Ecto neural progenitor cell (in vitro differentiated cells): ENCODE data around the gene BTBD10.

ENCODE experiments used
- DNase-seq: peaks from one replicate; pipeline ENCODE4 v3.0.0-alpha.2; 2018; ENCODE audit warnings: low spot score

Gene BTBD10

GRCh38 chr11:13373216-13373615 lies 89.8 kb downstream of the BTBD10 start:
- DNase-seq: no peak

DNA sequence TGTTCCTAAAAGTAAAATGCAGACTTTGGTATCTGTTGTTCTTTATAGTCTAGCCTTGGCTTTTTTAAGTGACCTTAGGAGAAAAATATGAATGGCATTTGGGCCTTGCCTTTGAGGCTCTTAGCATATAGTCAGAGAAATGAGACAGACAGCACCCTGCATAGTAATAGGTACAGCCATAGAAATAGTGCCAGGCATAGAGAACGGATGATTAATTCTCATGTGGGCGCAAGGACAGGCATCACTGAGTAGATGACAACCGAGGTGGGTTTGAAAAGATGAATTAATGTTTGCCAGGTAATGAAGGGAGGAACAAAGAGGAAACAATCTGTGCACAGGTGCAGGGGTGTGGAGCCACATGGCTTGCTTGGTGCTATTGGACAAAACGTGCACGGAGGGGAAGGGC lies 95.0 kb downstream of the BTBD10 start:
- DNase-seq: no peak

- DNase-seq: no peak
These were observed 95.9 kb downstream of the BTBD10 start for GRCh38 chr11:13367115-13367514.

DNA sequence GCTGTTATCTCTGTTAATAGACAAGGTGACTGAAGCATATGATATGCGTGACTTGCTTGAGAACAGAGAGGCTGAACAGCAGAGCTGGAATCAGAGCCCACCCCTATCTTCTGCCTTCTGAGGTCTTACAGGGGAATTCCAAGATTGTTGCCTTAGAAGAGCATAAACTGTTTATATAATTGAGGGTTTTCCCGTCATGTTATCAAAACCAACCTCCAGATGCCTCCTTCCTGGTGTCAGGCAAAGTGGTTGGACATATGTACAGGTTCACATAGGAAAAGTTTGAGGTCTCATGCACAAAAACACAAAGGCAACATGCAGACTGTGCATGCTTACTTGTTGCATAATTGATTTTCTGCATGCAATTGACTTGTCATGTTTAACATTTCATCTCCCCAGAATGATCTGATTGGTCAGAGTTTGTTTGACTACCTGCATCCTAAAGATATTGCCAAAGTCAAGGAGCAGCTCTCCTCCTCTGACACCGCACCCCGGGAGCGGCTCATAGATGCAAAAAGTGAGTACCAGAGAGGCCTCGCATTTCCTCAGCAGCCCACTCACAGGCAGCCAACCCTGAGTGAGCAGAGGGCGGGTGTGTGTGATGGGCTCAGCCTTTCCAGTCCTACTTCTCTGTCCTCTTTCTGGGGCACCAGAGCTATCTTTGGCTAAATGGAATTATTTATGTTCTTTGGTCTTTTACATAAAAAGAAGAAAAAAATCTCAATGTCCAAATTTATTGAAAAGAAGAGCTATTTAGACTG lies 96.6 kb downstream of the BTBD10 start:
- DNase-seq: no peak

DNA sequence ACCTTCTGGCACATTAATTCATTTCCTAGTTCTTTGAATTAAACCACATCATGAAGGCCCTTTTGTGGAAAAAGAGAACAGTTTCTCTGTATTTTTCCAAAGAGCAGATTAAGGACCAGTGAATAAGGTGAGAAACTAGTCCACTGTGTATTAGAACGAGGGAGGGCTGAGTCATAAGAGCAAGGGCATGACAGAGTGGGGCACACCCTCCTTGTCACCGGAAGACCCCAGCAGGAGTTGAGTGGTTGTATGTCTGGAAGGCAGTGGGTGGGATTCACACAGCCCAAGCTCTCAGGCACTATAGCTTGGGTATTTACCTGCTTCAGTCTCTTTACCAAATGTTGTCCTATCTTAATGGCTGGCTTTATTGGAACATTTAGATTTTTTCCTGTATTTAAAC lies 98.6 kb downstream of the BTBD10 start:
- no peak for DNase-seq

- no peak for DNase-seq
These were observed 100.4 kb downstream of the BTBD10 start for GRCh38 chr11:13362596-13363109.

GRCh38 chr11:13358596-13359270 lies 104.3 kb downstream of the BTBD10 start:
- DNase-seq: no peak

DNA sequence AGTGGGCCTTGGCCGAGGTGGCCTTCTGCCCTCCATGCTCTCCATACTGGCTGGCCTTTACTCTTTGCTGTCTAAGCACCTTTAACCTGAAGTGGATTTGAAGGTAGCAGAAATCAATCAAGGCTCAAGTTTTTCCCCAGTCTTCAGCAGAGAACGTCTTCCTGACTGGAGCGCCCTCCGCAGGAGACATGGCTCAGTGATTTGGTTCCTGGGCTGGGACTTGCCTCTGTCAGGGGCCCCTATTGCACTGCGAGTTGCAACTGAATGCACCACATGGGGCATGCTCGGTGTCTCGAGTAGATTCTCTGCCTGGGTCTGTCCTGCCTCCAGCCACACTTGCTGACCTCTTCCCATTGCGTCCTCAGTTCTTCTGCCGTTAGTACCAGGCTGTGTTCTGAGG lies 105.8 kb downstream of the BTBD10 start:
- no peak for DNase-seq

DNA sequence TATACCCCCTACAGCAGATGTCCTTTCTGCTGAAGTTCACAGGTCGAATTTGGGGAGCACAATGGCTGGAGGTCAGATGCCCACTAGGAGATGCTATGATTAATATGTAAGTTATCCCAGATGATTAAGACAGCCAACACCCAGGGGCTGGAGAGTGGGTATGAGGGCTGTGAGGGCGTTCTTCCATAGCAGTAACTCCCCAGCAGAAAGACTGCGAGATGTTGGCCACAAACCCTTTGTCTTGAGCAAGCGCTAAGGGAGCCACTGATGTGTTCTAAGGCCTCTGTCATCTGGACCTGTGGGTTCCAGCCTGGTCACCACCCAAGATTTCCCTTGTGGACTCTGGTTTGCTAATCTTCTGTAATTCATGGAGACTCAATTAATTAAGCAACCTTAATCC lies 107.8 kb downstream of the BTBD10 start:
- DNase-seq: no peak

DNA sequence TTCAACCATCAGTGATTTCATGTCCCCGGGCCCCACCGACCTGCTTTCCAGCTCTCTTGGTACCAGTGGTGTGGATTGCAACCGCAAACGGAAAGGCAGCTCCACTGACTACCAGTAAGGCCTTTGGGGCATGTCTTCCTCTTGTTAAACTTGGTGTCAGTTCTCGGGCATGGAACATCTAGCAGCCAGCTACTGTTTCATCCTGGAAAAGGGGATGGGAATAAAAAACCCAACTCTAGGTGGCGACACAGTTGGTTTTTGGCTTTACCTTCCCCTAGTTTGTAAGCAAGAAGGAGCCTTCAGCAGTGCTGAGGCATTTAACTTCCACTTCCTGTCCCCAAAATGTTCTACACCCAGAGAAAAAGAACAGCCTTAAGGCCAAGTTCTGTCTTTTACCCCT lies 108.7 kb downstream of the BTBD10 start:
- no peak for DNase-seq

DNA sequence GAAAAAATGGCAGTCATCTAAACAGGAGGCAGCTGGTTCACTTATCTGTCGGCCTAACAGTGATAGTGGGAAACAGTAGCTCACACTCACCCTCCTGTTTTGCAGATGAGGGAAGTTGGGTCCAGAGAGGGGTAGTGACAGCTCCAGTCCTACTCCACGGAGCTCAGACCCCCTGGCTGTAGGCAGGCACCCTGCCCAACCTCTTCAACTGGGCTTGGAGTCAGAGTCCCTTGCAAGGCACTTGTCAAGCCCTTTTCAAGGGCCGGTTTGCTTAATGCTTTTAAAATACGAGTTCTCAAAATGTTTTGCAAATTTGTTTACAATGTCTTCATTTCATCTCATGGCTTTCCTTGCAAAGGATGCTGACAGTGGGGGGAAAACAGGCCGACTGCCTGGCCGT lies 110.3 kb downstream of the BTBD10 start:
- DNase-seq: no peak

DNA sequence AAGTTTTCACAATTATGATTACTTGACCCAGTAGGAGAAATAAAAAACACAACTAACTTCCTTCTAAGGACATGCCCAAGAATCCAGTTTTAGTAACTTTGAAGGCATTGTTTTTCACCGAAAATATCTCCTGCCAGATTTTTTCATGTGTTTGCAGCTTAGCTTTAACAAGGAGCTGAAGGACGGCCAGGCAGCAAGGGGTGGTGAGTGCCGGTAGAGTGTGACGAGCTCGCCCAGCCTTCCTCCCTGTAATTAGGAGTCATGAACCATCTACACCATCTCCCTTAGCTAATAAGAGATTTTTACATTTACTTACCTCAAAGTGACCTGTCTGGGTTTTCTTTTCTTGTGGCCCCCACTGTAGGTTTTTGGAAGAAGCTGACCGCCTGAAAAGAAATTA lies 113.4 kb downstream of the BTBD10 start:
- no peak for DNase-seq

DNA sequence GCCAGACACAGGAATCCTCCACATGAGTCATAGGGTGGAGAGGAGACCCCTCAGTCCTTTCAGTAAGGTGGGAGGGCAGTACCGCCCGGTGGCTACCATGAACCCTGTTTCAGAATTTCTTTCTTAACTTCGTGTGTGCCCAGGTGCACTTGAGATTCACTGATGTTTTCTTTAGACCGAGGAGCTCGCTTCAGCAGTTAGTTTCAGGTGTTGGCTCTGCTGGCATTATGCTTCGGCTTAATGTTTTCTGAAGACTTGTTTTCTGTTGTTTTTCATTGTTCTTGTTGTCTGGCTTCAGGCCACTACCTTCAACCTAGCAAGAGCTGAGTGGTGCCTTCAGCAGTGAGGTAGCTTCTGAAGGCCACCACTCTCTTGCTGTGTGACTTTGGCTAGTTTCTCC lies 114.0 kb downstream of the BTBD10 start:
- DNase-seq: no peak

DNA sequence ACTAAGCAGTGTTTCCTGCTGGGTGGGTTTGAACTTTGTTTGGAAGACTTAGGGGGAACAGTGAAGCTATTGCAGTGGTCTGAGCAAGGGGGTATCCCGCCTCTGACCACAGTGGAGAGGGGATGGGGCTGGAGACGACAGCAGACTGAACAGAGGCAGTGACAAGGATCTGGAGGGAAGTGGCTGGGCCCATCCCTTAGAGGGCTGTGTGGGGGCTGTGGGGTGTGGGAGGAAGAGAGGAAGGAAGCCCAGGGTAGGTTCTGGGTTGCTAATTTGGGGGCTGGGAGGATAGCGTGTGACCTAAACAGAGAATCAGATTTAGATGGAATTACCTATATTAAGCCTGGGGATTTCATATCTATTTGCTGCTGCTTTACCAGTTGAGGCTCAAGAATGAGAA lies 114.7 kb downstream of the BTBD10 start:
- no peak for DNase-seq

DNA sequence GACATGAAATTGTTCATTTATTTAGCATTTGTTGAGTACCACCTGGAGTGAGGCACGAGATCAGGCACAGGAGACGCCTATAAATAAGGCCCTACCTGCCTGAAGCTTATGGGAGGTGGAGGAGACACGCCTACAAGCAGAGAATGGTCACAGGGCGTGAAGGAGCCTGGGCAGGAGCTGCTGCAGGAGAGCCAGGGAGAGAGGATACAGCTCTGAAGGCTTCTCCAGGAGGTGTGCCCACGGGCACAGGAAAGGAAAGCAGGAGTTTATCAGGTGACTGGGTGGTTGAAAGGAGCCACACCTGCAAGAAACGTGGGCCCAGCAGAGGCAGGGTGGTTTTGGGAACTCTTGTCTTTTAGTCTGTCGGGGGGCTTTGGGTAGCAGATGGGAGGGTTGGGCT lies 115.1 kb downstream of the BTBD10 start:
- DNase-seq: no peak

DNA sequence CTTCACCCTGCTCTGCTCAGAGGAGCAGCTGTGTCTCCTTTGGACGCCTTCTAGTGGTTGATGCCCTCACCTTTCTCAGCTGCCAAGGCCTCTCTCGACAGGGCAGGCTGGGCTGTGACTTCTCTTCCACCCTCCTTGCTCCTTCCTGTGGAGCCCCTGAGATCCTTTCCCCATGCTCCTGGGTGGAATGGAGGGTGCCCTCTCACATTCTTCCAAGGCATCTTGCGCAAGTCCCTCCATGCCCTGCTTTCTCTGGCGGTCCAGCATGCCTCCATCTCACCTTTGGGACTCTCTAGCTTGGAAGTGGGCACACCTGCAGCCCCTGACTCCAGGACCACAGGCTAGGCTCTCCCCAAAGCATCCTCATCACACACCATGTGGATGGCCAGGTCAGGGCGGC lies 116.6 kb downstream of the BTBD10 start:
- no peak for DNase-seq

- no peak for DNase-seq
These were observed 118.2 kb downstream of the BTBD10 start for GRCh38 chr11:13344818-13345217.

GRCh38 chr11:13343931-13344717 lies 118.9 kb downstream of the BTBD10 start:
- DNase-seq: peak; percentile 71

- no peak for DNase-seq
These were observed 120.0 kb downstream of the BTBD10 start for GRCh38 chr11:13343067-13343466.

DNA sequence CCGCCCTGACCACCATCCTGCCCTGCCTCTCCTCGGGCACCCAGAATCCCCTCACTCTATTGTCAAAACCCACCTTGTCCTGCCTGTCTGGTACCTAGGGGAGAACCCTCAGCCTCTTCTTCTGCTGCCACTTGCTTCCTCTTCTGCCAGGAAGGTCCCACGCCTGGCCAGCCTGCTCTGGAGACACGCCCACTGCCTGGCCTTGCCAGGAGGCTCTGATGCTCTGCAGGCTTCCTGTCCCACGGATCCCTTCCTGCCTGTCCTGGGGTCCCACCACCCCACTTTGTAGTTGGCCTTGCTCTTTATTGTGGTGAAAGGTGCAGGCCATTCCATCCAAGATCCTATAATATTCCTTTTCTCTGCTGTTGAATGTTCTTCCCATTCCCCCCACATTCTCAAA lies 122.0 kb downstream of the BTBD10 start:
- no peak for DNase-seq

DNA sequence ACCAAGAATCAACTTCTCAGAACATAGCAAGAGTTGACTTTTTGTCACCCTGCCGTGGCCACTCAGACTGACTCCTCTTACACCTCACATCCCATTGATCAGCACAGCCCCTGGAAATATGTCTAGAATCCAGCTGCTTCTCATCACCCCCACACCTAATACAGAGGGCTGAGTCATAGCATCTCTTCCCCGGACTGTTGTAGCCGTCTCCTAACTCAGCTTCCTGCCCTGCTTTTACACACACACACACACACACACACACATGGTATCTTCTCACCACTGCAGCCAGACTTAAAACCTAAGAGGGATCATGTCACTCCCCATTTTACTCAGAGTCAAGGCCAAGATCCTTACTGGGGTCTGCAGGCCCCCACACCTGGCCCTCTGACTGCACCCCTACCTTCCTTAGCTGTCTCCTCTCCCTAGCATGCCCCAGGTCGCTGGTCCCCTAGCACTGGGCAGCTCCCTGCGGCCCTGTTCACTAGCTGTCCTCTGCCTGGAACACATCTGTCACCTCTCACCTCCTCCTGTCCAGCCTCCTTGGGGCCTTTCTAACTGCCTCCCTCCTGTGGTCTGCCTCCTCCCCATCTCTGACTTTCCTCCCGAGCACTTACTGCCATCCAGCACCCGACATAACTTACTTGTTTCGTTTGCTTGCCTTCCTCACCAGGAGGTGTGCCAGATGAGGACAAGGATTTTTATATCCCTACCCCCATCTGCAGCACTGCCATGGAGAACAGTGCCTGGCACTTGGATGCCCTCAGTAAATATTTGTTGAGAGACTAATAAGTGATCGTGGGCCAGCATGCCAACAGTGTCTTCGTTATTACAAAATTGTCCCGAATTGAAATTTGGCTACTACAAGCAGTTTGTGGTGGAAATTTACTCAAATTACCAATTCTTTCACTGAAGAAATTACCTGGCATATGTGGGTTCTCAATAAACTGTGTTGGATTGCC lies 123.5 kb downstream of the BTBD10 start:
- no peak for DNase-seq
